Activated T-cell treated with anti-CD3 and anti-CD28 coated beads, Interleukin-2, amount 50 U/mL, for 48 hours (primary cell): ENCODE results near the gene ZNF526.

Experiments used
- DNase-seq, 2 experiments: peaks; one replicate each; pipeline ENCODE4 v3.0.0-alpha.2; 2020

Gene ZNF526

GRCh38 chr19:42224940-42225717 is 5.0 kb downstream of the ZNF526 start:
- DNase-seq = no peak

- DNase-seq = no peak
Observed at GRCh38 chr19:42225718-42226292, 5.7 kb downstream of the ZNF526 start.

DNA sequence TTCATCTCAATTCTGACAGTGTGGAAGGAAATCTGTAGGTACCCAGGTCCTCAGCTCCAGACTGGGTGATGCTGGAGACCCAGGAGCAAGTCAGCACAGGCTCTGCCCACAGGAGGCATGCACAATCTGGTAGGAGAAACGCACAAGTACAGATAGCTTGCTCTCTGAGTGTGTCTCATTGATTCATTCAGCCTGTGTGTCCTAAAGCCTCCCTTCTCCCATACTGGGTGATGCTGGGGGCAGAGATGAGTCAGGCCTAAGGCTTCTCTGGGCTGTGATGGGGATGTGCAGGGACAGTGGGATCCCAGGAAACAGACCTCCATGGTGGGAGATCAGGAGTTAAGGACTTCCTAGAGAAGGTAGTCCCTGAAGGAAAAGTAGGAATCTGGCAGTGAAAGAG is 6.8 kb downstream of the ZNF526 start:
- no peak for DNase-seq

- no peak for DNase-seq
Observed at GRCh38 chr19:42228641-42229040, 8.5 kb downstream of the ZNF526 start.

- no peak for DNase-seq
Observed at GRCh38 chr19:42229301-42229854, 9.3 kb downstream of the ZNF526 start.

GRCh38 chr19:42229855-42230351 is 9.8 kb downstream of the ZNF526 start:
- DNase-seq = no peak

DNA sequence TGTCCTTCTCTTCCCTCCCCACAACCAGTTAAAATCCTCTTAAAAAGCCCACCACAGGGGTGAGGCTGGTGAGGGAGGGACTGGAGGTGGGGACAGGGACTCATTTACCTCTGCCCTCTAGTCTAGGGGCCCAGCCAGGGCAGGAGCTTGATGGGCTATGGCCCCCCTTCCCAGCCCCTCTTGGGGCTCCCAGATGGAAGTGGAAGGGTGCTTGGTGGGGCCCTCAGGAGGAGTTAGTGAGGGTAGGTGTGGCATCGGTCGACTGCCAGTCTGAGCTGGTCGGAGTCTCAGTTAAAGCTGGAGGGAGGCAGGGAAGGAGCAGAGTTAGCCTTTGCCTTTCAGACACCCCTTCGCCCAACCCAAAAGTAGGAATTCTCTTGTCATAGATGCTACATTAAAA is 10.5 kb downstream of the ZNF526 start:
- no peak for DNase-seq

DNA sequence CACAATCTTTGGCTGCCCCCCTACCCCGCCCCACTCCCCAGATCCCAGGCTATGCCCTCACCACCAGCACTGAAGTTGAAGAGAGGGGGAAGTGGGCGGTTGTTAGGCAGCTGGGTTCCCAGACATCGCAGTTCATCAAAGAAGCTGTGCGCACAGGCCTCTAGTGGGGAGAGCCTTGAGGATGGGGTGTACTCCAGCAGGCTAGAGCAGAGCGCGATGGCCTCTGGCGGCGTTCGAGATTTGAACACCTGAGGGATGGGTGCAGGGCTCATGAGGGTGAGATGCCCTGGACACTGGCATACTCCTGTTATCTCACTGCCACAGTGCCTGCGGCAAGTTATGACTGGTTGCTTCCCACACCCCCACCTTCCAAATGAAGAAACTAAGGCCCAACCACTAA is 12.3 kb downstream of the ZNF526 start:
- no peak for DNase-seq

DNA sequence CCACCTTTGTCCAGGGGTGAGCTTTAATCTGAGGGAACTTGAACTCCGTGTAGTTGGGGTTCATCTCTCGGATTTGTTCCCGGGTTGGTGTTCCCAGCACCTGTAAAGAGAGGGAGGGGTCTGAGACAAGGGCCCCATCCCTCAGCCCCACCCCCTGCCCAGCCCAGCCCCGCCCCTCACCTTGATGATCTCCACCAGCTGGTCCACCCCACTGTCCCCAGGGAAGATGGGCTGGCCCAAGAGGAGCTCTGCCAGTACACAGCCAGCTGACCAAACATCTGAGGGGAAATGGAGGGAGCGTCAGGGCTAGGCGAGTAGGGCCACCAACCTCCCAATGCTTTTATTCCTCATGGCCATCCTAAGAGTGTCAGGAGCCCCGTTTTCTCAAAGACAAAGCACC is 13.0 kb downstream of the ZNF526 start:
- no peak for DNase-seq

GRCh38 chr19:42233678-42234292 is 13.7 kb downstream of the ZNF526 start:
- no peak for DNase-seq

DNA sequence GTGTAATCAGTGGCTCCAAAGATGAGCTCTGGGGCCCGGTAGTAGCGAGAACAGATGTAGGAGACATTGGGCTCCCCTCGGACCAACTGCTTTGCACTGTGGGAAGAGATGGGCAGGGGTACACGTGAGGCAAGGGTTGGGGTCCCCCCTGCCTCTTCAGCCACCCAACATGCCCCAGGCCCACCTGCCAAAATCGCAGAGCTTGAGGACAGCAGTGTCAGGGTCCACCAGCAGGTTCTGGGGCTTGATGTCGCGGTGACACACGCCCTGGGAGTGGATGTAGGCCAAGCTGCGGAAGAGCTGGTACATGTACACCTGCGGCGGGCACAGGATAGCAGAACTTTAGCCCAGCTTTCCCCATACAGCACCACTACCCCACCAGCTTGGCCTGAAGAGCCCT is 14.3 kb downstream of the ZNF526 start:
- no peak for DNase-seq

DNA sequence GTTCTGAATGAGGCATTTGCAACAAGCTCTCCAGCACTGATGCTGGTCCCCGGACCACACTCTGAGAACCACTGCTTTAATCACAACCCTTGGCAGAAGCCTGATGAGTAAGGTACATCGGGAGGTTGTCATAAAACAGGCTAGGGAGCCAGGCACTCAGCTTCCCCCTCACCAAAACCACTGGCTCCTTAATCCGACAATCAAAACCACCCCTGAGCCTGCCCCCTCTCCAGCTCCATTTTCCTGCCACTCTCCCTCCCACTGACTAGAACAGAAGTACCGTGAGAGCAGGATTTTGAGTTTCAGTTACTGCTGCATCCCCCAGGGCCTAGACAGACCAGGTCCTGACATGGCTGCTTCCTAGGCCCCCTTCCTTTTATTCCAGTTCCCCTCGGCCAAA is 15.1 kb downstream of the ZNF526 start:
- DNase-seq = no peak

- DNase-seq = no peak
Observed at GRCh38 chr19:42239544-42240220, 19.6 kb downstream of the ZNF526 start.

DNA sequence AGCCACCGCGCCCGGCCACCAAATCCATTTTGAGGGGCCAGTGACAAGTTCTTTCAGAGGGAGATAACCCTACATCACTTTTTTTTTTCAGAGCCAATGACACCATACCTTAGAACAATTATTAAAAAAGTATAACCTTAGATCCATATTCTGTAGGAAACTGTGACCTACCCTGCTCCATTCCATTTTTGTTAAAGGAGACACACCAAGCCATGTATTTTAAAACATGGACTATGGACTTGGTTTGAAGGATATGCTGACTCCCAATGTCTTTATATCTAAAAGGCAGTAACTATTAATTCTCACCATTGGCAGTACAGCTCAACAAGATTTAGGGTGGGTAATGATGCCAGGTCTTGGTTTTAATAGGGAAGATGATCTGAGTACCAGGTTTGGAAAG is 21.2 kb downstream of the ZNF526 start:
- no peak for DNase-seq

GRCh38 chr19:42242069-42242511 is 22.0 kb downstream of the ZNF526 start:
- no peak for DNase-seq

DNA sequence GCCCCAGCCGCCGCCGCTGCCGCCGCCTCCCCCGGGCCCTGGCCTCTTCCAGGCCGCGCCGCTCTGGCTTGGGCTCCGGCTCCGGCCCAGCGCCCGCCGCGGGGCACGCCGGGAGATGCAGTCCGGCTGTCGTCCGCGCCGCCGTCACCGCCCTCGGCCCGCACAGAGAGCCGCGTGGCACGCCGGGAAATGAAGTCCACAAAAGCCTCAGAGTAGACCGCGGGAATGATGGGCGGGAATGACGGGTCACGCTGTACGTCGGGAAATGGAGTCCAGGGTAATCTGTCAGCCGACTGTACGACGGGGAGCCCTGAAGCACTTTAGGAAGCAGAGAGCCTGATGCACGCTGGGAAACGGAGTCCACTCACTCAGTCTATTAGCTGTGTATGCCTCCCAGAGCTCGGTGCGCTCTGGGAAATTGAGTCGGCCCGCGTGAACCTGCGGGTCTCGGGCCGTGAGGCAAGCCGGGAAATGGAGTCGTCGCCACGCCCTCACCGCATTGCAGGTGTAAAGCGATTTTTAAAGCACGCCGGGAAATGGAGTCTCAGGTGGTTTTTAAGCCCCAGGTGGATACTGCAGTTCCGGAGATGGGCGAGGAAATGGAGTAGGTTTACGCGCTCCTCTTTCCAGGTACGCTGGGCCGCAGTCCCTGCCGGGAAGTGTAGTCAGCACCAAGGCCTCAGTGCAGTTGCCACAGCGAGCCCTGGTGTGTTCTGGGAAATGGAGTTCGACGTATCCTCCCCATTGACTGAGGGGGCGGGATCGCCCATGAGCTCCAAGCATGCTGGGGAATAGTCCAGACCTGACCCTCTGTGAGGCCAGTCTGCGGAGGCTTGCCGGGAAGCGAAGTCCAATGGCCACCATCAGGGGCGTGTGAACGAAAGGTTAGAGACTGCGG is 22.6 kb downstream of the ZNF526 start, which contains the start of gene GSK3A:
Gene GSK3A (minus strand): TSS at position 91 of the 898 bp plus-strand sequence. CDS start 137 bp downstream, outside the sequence.
- DNase-seq = peak; percentile 96 to 97

DNA sequence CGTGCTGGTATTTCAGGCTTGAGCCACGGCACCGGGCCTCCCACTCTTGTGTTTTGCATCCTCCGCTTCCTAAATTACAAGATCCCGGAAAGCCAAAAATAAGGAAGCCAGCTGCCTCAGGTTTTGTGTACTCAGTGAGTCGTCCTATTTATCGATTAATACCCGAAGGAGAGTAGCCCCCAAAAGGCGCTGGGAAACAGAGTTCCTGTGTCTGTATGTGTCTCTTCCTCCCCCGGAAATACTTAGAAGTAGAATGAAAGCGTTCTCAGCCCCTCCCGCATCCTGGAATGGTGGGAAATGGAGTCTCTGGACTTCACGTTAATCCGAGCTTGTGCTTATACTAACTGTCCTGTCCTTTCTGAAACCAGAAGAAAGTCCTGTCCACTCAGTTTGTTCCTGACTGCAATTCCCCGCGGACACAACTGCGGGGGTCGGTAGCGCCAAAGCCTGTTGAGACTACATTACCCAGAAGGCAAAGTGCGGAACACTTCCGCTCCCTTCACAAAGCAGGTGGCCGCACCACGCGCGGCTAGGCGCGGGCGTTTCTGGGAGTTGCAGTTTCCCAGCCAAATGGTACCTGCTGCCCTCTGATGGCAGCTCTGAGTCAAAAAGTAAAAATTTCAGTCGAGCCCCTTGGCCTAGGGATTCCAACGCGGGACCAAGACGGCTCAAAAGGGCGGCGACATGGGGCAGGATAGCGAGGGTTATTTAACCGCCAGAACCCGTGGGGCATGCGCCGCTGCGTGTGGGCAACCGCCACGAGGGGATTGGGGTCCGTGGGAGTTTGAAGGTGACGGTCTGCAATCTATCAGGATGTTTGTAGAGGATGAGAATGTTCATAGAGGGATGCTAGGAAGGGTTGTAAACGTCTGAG is 24.5 kb downstream of the ZNF526 start:
- peak; percentile 95 to 96 for DNase-seq

GRCh38 chr19:42245231-42245630 is 25.1 kb downstream of the ZNF526 start:
- no peak for DNase-seq

GRCh38 chr19:42246143-42246921 is 26.2 kb downstream of the ZNF526 start:
- DNase-seq = peak in 1 of 2 experiments; percentile 32
